Lung (tissue), 12 donors: ENCODE measurements around the gene RESF1. TPM values are rescaled to one million over a fixed set of nuclear protein-coding genes. Genes with fewer than 3 reads are reported as not detected.

Source experiments
- ATAC-seq: fragments of 200-7000 bp; cut with Tn5 transposase; one replicate; pipeline ENCODE4 v1.9.1; 2020; ENCODE audit warnings: moderate number of reproducible peaks; ENCODE audit not compliant: insufficient read depth, low FRiP score
- DNase-seq, 3 donors: peaks; one replicate each; pipeline ENCODE4 v3.0.0-alpha.2; 2013 to 2017
- H3K27ac ChIP-seq, 2 donors: one replicate each; pipeline ENCODE4 v1.5.1; 2013; ENCODE audit warnings: mild to moderate bottlenecking in 2 of 2, moderate library complexity in 2 of 2, control low read depth in 1 of 2, inconsistent platforms in 1 of 2, low read depth in 1 of 2, low read length in 1 of 2
- H3K27me3 ChIP-seq, 3 donors: one replicate each; pipeline ENCODE4 v1.5.1; 2013; ENCODE audit warnings: low read length in 2 of 3; ENCODE audit not compliant: control insufficient read depth in 3 of 3, insufficient read depth in 3 of 3
- H3K36me3 ChIP-seq, 4 donors: one replicate each; pipeline ENCODE4 v1.5.1; 2013; ENCODE audit warnings: low read length in 4 of 4, mild to moderate bottlenecking in 1 of 4, moderate library complexity in 1 of 4; ENCODE audit not compliant: control insufficient read depth in 4 of 4, insufficient read depth in 4 of 4
- H3K4me1 ChIP-seq, 5 donors: one replicate each; pipeline ENCODE4 v1.5.1; 2013; ENCODE audit warnings: low read length in 5 of 5, mild to moderate bottlenecking in 2 of 5, moderate library complexity in 1 of 5; ENCODE audit not compliant: control insufficient read depth in 5 of 5, insufficient read depth in 5 of 5
- H3K4me3 ChIP-seq: one replicate; pipeline ENCODE4 v1.5.1; 2013; ENCODE audit warnings: mild to moderate bottlenecking, control low read depth, moderate library complexity
- H3K9ac ChIP-seq, 2 donors: one replicate each; pipeline ENCODE4 v1.5.1; 2013; ENCODE audit warnings: low read length in 2 of 2, control low read depth in 1 of 2; ENCODE audit not compliant: insufficient read depth in 1 of 2
- H3K9me3 ChIP-seq, 4 donors: one replicate each; pipeline ENCODE4 v1.5.1; 2013; ENCODE audit warnings: low read length in 3 of 4, mild to moderate bottlenecking in 1 of 4, moderate library complexity in 1 of 4; ENCODE audit not compliant: control insufficient read depth in 4 of 4, insufficient read depth in 3 of 4
- CTCF ChIP-seq: IDR thresholded peaks from 2 replicates; pipeline ENCODE4 v1.5.1; 2012; ENCODE audit warnings: mild to moderate bottlenecking; ENCODE audit errors: control extremely low read depth, extremely low read depth
- WGBS, 2 donors: extraction: QIAGEN DNeasy Blood & Tissue Kit; methylation state at CpG; one replicate each; pipeline ENCODE4 v1.1.7; 2013; 5-methylcytosine and 5-hydroxymethylcytosine counted together
- polyA plus RNA-seq, 2 donors: library from polyadenylated mRNA; stranded (reverse); fragments of 200-250 nt; gene quantifications; one replicate each; pipeline ENCODE4 v1.2.1, GENCODE V29; 2013
- total RNA-seq, 2 donors: library from RNA; depleted of rRNA in 1 of 2; stranded (reverse); fragments of >200 nt in 1 of 2; gene quantifications; one replicate each; pipeline ENCODE4 v1.2.1, GENCODE V29; 2014 to 2021
- donor health status: control.
- donor health status: control.
- donor health status: Bipolar disorder and iron deficiency.
- donor health status: healthy.
- donor health status: DM: yes; HTN: yes; CAD: no.

Gene RESF1
- total and polyA plus RNA-seq, 4 donors, result 54.0 to 65.4 (median 57.9) TPM

DNA sequence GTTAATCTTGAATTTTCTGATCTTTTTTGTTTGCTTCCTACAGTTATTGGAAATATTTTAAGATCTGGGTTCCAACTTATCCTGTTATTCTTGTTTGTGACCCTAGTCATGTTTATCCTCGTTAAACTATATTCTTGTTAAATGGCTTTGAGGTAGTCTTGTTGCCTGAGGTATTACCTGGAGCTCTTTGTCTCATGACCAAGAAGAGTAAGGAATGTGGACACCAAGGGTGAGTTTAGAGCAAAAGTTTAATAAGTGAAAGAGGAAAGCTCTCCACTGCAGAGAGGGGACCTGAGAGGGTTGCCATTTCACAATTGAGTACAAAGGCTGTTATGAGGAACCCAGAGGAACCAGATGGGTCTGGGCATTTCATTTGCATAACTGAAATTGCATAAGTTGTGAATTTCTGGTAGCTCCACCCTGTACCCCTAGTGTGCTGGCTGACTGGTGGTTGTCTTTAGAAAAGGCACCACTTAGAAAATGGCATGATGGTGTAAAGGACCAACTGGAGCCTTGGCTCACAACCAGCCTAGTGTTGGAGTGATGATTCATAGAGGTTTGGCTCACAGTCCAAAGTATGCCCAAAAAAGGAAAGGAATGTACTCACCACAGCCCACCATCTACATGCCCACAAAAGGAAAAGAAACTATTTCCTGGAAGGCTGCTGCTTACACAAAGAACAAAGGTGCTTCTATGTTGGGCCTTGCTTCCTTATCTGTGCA is 36.7 kb upstream of the RESF1 start:
- ATAC-seq, result no peak
- no peaks in the 10 kb centered on the region for H3K27me3 ChIP-seq
- H3K4me1 ChIP-seq, result no peaks in the 10 kb centered on the region
- H3K9me3 ChIP-seq, result peaks cover 3 to 11% (median 5%) of the 10 kb centered on the region in 4 donors
- H3K36me3 ChIP-seq, result no peaks in the 10 kb centered on the region
- H3K9ac ChIP-seq, result no peak overlapping the region
- H3K4me3 ChIP-seq, result no peak overlapping the region
- TF ChIP-seq CTCF, result no peak
- WGBS, 2 donors, result 97 to 99% methylated on average over 1 of the region's 1 CpG
- no peak for DNase-seq
- H3K27ac ChIP-seq, result no peak overlapping the region

DNA sequence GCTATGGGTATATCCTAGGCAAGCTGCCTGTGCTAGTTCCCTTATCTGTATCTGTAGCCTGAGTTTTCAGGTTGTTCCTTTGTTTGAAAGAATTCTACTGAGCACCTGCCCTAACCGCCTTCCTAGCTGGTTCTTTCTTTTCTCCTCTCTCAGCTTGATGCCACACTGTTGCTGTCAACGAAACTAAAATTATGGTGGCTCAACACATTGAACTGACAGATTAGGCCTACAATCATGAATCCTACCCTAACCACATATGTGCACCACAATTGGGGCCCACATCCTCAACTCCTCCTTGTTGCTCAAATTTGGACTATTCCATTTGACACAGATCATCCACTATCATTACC is 36.2 kb upstream of the RESF1 start:
- H3K36me3 ChIP-seq, result no peaks in the 10 kb centered on the region
- no peaks in the 10 kb centered on the region for H3K27me3 ChIP-seq
- 91 to 96% methylated on average over 2 of the region's 2 CpGs for WGBS, 2 donors
- TF ChIP-seq CTCF, result no peak
- DNase-seq (no peak), ATAC-seq (no peak)
- no peak overlapping the region for H3K27ac ChIP-seq
- no peak overlapping the region for H3K4me3 ChIP-seq
- H3K9ac ChIP-seq, result no peak overlapping the region
- no peaks in the 10 kb centered on the region for H3K4me1 ChIP-seq
- H3K9me3 ChIP-seq, result peaks cover 3 to 11% (median 5%) of the 10 kb centered on the region in 4 donors

- 82 to 91% methylated on average over 8 of the region's 8 CpGs for WGBS, 2 donors
- H3K27me3 ChIP-seq, result no peaks in the 10 kb centered on the region
Observed at GRCh38 chr12:31928246-31929026, 30.8 kb upstream of the RESF1 start.

More at GRCh38 chr12:31928246-31929026, 30.8 kb upstream of the RESF1 start:
- H3K27ac ChIP-seq, result no peak overlapping the region
- H3K9ac ChIP-seq, result no peak overlapping the region
- no peak for TF ChIP-seq CTCF
- no peak overlapping the region for H3K4me3 ChIP-seq
- DNase-seq, result no peak
- no peak for ATAC-seq
- no peaks in the 10 kb centered on the region for H3K9me3 ChIP-seq
- no peaks in the 10 kb centered on the region for H3K4me1 ChIP-seq
- H3K36me3 ChIP-seq, result no peaks in the 10 kb centered on the region
